CD1c-positive myeloid dendritic cell (primary cell): Measurements from ENCODE around the gene GIPC1.
"Not testable (repeated sequence)": the region's sequence is repeated elsewhere in the genome, so short reads cannot be mapped to it uniquely, and the experiment has no call there.

Source experiments
- DNase-seq: peaks from one replicate; pipeline ENCODE4 v3.0.0-alpha.2; 2016; ENCODE audit errors: extremely low spot score

Gene GIPC1

DNA sequence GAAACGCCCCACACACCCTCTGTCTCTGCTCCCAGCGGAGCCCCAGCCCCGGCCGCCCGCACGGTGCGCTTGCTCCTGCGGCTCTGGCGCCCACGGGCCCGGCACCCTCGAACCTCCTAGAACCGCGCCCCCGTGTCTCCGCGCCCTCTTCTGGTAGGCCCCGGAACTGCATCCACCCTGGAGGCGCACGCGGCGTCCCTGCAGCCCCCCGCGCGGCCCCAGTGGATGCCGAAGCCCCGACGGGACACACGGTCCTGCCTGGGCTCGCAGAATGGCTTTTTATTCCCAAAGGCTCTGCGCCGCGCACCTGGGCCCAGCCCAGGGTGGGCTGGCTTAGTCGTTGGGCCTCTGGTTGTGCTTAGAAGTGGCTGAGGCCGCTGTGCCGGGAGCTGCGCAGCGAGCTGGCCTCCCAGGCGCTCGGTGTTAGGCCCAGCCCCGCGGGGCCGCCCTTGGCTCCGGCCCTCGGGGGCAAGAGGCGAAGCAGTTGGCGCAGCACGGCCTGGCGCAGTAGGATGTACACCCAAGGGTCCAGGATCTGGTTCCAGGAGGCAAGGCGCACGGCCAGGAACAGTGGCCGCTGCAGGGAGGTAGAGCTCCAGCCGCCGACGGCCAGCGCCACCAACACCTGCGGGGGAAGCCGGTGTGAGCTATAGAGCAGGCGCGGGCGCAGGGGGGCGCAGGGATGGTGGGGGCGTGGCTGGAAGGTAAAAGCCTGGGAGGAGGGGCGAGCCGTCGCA lies 23.6 kb downstream of the GIPC1 start:
- peak; percentile 83 for DNase-seq

DNA sequence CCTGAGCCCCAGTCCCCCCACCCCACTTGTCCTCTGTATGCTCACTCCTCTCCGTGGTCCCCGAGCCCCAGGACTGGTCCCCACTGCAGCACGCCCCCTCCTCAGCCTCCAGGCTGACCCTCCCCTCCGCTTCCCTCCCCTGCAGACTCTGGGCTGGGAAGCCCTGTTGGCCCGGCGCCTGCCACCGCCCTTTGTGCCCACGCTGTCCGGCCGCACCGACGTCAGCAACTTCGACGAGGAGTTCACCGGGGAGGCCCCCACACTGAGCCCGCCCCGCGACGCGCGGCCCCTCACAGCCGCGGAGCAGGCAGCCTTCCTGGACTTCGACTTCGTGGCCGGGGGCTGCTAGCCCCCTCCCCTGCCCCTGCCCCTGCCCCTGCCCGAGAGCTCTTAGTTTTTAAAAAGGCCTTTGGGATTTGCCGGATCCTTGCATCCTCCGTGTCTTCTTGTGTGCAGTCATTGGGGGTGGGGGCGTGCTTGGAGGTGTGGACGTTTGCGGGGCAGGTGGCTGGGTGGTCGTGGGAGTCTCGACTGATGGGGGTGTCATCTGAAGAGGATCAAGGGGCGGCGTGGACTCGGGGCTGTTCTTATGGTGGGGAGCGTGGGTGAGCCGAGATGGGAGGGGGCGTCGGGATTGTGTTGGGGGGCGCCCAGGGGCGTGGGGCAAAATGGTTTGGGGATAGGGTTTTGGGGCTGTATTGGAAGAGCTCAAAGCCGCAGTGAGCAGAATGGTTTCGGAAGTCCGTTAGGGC lies 24.3 kb downstream of the GIPC1 start:
- no peak for DNase-seq

DNA sequence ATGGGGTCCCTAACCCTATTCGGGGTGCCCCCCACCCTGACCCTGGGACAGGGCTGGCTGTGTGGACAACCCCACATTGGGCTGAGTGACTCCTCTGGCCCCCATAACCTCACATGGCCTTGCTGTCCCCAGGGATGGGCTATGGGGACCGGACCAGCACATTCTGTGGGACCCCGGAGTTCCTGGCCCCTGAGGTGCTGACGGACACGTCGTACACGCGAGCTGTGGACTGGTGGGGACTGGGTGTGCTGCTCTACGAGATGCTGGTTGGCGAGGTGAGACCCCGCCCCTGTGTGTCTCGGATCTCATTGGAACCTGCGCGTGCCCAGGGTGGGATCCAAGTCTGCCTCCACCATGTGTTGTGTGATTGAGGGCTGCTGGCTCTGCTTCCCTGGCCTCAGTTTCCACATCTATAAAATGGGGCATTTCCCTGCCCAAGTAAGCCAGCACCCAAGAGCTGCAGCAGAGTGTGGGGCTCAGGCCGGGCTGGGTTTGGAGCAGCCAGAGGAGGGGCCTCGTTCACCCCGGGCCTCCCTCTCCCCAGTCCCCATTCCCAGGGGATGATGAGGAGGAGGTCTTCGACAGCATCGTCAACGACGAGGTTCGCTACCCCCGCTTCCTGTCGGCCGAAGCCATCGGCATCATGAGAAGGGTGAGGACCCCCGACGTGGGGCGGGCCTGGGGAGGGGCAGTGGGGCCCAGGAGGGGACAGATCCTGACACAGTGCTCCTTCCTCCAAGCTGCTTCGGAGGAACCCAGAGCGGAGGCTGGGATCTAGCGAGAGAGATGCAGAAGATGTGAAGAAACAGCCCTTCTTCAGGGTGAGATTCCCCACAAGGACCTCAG lies 25.7 kb downstream of the GIPC1 start:
- DNase-seq = no peak

DNA sequence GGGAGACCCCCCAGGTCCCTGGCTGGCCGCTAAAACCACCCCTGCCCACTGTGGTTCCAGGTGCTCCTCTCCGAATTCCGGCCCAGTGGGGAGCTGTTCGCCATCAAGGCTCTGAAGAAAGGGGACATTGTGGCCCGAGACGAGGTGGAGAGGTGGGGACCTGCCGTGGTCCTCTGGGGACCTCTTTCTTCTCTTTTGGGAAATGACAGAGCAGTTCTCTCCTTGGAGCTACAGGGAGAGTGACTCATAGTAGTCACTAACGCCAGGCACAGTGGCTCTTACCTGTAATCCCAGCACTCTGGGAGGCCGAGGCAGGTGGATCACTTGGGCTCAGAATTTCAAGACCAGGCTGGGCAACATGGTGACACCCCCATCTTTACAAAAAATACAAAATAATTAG lies 28.1 kb downstream of the GIPC1 start:
- no peak for DNase-seq

DNA sequence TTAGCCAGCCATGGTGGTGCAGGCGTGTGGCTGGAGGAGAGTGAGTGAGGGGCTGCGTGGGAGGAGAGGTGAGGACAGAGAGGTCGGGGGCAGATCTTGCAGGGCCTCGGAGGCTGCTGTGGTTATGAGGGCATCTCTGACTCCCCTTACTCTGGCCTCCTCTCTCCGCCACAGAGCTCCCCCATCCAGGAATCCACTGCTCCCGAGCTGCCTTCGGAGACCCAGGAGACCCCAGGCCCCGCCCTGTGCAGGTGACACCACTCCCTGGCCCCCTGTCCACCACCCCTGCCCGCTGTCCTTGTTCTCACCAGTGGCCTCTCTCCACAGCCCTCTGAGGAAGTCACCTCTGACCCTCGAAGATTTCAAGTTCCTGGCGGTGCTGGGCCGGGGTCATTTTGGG lies 28.5 kb downstream of the GIPC1 start:
- DNase-seq = no peak

DNA sequence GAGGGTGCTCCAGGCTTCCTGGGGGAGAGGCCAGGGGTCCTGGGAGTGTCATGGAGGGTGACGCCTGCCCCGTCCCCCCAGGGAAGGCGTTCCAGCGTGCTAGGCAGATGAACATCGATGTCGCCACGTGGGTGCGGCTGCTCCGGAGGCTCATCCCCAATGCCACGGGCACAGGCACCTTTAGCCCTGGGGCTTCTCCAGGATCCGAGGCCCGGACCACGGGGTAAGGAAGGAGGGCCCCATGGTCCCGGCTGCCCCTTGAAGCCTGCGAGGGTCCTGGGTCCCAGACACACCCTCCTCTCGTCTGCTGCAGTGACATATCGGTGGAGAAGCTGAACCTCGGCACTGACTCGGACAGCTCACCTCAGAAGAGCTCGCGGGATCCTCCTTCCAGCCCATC lies 32.2 kb downstream of the GIPC1 start:
- DNase-seq = no peak

DNA sequence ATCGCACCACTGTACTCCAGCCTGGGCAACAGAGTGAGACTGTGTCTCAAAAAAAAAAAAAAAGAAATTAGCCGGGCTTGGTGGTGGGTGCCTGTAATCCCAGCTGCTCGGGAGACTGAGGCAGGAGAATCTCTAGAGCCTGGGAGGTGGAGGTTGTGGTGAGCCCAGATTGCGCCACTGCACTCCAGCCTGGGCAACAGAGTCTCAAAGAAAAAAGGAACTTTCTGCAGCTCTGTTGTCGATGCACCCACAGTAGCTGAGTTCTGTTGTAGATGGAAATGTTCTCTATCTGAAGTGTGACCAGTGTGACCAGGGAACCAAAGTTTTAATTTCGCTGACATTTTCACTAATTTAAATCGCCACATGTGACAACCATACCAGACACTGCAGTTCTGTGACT lies 33.5 kb downstream of the GIPC1 start:
- DNase-seq = not testable (repeated sequence)

DNA sequence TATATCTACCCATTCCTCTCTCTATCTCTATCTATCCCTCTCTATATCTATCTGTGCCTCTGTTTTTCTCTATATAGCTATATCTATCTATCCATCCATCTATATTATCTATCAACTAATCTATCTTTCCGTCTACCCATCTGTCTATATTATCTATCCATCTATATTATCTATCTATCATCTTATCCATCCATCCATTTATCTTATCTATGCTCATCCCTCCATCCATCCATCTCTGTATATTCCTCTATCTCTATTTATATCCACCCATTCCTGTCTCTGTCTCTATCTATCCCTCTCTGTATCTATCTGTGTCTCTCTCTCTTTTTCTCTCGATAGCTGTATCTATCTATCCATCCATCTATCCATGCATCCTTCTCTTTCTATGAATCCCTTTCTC lies 35.0 kb downstream of the GIPC1 start:
- DNase-seq = no peak

DNA sequence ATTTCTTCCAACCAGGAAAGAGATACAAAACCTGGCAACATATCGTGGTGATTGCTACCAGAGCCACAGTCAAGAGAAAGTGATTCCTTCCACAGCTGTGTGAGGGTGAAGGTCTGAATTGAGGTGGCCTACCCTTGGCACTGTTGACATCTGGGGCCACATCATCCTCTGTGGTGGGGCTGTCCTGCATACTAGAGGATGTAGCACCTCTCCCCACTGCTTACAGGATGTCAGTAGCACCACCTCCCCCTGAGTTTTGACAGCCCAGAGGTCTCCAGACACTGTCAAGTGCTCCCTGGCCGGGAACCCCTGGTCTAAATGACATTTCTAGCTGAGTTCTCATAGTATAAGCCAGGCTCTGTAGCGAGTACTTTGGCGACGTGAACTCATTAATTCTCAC lies 36.2 kb downstream of the GIPC1 start:
- DNase-seq = no peak

DNA sequence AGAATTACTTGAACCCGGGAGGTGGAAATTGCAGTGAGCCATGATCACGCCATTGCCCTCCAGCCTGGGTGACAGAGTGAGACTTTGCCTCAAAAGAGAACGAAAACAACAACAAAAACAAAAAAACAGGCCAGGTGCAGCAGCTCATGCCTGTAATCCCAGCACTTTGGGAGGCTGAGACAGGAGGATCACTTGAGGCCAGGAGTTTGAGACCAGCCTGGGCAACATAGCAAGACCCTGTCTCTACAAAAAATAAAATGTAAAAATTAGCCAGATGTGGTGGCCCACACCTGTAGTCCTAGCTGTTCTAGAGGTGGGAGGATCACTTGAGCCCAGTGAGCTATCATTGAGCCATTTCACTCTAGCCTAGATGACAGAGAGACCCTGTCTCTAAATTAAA lies 43.6 kb downstream of the GIPC1 start:
- DNase-seq = not testable (repeated sequence)

DNA sequence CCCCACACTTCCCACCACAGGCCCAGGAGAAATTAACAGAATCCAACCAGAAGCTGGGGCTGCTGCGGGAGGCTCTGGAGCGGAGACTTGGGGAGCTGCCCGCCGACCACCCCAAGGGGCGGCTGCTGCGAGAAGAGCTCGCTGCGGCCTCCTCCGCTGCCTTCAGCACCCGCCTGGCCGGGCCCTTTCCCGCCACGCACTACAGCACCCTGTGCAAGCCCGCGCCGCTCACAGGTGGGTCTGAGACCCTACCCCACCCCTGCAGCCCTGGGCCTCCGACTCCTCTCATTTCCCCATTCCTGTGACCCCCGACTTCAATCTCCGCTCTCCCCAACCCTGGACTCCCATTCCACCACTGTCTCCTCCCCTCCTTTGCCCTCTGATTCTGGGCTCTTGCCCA lies 45.1 kb downstream of the GIPC1 start:
- DNase-seq = no peak

DNA sequence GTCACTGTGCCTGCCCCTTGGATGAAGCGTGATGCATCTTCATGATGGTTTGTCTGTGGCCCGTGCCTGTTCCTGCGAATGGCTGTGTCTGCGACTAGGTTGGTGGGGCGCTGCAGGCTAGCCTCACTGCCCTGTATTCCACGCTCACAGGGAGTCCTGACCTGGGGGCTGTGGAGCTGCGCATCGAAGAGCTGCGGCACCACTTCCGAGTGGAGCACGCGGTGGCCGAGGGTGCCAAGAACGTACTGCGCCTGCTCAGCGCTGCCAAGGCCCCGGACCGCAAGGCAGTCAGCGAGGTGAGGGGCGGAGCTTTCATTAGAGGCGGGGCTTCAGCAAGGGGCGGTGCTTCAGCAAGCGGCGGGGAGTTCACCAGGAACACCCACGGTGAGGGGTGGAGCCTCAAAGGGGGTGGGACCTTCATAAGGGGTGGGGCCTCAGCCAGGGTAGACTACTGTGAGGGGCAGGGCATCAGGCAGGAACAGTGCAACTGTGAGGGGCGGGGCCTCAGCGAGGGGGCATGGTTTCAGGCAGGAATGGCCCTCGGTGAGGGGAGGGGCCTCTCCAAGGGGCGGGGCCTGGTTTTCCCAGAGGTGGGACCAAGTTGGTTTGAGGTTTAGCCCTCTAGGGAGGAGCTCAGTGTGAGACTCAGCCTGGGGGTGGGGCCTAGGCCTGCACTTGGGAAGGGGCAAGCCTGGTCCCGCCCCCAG lies 45.6 kb downstream of the GIPC1 start:
- DNase-seq = peak; percentile 54

DNA sequence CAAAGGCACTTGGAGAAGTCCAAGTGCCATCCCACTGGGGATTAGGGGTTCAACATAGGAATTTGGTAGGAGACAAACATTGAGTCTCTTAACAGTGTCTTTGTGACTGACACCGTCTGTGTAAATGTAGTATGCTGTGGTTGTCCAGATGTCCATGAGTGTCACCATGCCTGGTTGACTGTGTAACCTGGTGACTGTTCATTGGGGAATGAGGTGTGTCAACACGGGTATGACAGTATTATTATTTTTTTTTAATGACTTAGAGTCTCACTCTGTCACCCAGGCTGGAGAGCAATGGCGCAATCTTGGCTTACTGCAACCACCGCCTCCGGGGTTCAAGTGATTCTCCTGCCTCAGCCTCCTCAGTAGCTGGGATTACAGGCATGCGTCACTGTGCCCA lies 46.6 kb downstream of the GIPC1 start:
- no peak for DNase-seq

DNA sequence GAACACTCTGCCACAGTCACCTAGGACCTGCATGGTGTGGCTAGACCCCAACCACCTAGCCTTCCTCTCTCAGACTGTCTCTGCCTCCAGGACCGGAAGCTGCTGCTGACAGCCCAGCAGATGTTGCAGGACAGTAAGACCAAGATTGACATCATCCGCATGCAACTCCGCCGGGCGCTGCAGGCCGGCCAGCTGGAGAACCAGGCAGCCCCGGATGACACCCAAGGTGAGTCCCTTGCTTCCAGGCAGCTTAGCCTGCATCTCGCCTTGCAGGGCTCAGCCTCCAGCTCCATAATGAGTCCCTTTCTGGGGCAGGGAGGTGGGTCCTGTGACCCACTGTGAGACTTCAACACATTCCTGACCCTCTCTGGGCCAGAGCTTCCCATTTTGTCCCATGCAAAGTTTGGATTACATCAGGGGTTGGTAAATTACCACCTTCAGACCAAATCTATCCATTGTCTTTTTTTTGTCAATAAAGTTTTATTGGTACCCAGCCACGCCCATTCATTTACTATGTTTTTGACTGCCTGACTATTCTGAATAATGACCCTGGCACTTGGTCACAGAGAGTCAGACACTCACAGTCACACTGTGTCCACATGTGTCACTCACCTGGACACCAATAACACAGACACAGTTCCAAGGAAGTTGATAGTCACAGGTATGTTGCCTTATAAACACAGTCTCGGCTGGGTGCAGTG lies 49.4 kb downstream of the GIPC1 start:
- no peak for DNase-seq

DNA sequence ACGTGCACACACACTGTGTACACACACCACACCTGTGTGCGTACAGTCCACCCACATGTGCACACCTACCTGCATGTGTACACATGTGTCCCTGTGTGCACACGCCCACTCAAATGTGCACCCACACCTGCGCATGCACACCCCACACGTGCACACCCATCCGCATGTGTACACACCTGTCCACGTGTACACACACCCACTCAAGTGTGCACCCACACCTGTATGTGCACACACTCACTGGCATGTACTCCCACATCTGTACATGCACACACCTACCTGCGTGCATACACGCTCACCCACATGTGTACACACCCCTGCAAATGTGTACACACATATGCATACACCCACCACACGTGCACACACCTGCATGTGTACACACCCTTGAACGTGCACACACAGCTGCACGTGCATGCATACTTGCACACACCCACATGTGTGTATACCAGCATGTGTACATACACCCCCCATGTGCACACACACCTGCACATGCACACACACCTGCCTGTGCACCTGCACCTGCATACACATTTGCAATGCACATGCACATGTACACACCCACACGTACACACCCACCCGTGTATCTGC lies 52.2 kb downstream of the GIPC1 start:
- DNase-seq = no peak

DNA sequence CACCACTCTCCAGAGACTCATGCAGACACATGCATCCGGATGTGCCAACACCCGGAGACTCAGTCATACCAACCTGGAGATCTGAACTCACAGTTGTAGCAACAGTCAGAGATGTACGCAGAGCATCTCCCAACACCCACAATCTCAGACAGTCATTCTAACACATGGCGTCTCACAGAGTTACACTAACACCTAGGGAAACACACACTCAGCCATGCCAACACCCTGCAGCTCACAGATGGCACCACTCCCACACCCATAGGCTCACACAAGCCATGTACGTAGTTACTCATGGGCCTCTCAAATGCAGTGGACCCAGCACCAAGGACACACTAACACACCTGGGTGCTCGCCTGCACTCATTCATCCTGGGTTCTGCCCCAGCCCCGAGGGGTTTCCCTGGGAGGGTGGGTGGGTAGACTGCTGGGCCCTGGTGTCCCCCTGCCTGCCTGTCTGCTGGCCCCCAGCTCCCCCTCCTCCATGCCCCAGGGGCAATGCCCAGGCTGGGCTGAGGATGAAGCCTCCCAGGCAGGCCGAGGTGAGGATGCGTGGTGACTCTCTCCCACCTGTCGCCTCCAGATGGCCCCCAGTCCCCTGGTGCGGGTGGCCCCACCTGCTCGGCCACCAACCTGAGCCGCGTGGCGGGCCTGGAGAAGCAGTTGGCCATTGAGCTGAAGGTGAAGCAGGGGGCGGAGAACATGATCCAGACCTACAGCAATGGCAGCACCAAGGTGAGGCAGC lies 52.9 kb downstream of the GIPC1 start:
- no peak for DNase-seq

DNA sequence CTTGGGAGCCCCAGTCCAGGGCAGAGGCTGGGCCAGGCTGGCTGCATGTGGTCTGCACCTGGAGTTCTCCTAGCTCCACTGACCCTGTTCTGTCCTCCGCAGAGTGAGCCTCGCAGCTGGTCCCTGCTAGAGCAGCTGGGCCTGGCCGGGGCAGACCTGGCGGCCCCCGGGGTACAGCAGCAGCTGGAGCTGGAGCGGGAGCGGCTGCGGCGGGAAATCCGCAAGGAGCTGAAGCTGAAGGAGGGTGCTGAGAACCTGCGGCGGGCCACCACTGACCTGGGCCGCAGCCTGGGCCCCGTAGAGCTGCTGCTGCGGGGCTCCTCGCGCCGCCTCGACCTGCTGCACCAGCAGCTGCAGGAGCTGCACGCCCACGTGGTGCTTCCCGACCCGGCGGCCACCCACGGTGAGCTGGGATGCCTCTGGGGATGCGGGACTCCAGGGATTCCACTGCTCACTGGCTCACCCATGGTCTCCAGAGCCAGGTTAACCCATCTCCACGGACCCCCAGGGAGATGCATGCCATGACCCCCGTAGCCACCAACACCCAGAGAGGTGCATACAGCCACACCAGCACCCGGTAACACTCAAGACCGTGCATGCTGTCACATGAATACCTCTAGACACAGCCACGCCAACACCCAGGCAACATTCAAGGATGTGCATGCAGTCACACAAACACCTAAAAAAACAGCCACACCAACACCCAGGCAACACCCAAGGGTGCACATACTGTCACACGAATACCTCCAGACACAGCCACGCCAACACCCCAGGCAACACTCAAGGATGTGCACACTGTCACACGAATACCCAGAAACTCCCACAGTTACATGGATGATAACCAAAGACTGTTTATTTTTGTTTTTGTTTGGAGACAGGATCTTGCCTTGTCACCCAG lies 54.6 kb downstream of the GIPC1 start:
- no peak for DNase-seq

DNA sequence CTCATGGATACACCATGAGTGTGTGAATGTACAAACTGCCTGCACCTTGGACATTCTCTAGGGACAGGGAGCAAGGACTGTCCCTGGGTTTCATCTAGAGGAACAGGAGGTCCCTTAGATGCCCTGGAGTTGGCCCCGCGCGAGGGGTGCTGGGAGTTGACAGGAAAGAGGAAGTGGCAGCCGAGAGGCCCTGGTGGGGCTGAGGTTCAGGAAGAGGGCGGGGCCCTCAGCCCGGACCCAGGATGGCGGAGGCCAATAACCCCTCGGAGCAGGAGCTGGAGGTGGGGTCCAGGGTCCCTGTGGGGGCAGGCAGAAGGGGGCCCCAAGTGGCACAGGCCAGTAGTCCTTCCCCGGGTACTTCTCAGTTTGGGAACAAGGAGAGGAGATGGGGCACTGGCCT lies 55.9 kb downstream of the GIPC1 start:
- peak; percentile 91 for DNase-seq

DNA sequence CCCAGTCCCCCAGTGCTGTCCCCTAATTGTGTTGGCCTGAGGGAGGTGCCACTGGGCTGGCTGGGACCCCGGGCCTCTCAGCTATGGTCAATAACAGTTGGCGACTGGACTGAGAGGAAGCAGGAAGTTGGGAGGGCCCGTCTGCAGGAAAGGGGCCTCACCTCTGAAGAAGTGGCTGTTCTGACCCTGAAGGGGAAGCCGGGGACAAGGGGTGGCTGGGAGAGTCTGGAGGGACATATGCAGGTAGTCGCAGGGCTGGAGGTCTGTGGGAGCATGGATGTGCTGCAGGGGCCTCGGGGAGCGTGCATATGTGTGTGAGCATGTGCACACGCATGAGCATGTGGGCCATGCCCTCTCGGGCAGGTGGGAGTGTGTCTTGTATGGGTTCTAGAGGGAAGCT lies 56.9 kb downstream of the GIPC1 start:
- DNase-seq = no peak
